Activated CD8-positive, alpha-beta memory T cell treated with anti-CD3 and anti-CD28 coated beads for 36 hours (primary cell): ENCODE measurements around the gene CKAP2. TPM values are rescaled to one million over a fixed set of nuclear protein-coding genes. Genes with fewer than 3 reads are reported as not detected.
"Not testable (repeated sequence)": the region's sequence is repeated elsewhere in the genome, so short reads cannot be mapped to it uniquely, and the experiment has no call there.

ENCODE experiments used
- CTCF ChIA-PET: fragments of 350-600 bp; sonication (Branson Sonifier 250); formaldehyde crosslinking; loops from one replicate; lab custom pipeline; 2021; ENCODE audit warnings: antibody characterized with exemption; lab: Charles Lee
- POLR2A ChIA-PET: fragments of 350-600 bp; sonication (Branson Sonifier 250); formaldehyde crosslinking; loops from one replicate; lab custom pipeline; 2021; ENCODE audit warnings: antibody characterized with exemption; lab: Charles Lee
- total RNA-seq, 2 experiments: library from RNA; stranded (reverse); gene quantifications; one replicate each; pipeline ENCODE4 v1.2.3, GENCODE V29; 2021

CKAP2 gene
- total RNA-seq, 2 experiments from 2014 or later, result 37.4 to 42.9 TPM

DNA sequence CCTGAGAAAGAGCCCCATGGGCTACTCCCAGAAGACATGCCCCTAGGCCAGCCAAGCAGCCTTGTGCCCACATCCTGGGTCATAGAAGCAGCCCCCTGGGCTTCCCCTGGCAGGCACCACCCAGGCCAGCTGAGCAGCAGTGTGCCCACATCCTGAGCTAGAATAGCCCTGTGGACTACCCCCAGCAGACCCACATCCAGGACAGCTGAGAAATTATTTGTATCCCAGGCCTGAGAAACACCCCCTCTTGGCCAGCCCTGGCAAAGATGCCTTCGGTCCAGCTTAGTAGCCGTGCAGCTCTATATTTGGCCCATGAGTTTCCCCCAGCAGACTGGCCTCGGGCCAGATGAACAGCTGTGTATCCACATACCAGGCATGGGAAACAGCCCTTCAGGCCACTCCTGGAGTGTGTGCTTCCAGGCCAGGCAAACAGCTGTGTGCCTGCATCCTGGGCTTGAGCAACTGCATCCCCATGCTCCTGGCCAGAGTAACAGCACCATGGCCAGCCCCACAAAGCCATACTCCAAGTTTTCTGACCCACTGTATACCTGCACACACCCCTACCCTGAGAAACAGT, 55.0 kb downstream of the CKAP2 start:
- CTCF ChIA-PET, POLR2A ChIA-PET: not testable (repeated sequence)

DNA sequence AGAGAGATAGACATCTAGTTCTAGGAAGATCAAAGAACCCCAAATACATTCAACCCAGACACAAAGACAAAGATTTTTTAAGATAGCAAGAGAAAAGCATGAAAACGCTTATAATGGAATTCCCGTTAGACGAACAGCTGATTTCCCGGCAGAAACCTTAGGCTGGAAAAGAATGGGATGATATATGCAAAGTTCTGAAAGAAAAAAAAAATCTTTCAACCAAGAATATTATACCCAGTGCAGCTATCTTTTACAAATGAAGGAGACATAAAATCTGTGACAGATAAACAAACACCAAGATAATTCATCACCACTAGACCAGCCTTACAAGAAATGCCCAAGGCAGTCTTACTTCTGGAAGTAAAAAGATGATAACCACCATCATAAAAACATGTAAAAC, 56.3 kb downstream of the CKAP2 start:
- POLR2A ChIA-PET, CTCF ChIA-PET: not testable (repeated sequence)

DNA sequence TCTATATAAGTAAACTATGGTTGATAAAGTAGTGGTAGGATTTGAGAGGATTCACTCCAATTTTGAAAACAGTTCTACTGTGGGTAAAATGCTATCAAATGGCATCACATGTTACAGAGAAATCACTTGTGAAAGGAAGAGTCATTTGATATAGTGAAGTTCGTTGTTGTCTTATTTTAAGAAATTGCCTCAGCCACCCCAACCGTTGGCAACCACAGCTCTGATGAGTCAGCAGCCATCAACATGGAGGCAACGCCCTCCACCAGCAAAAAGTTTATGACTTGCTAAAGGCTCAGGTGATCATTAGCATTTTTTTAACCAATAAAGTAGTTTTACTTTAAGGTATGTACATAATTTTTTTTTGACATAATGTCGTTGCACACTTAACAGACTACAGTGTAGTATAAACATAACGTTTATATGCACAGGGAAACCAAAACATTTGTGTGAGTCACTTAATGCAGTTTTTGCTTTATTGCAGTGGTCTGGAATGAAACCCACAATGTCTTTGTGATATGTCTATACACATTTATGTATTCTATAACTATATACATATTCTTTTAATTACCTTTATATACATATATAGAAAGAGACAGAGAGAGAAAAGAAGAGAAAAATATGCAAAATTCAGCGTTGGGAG, 58.8 kb downstream of the CKAP2 start:
- CTCF ChIA-PET, POLR2A ChIA-PET: not testable (repeated sequence)

DNA sequence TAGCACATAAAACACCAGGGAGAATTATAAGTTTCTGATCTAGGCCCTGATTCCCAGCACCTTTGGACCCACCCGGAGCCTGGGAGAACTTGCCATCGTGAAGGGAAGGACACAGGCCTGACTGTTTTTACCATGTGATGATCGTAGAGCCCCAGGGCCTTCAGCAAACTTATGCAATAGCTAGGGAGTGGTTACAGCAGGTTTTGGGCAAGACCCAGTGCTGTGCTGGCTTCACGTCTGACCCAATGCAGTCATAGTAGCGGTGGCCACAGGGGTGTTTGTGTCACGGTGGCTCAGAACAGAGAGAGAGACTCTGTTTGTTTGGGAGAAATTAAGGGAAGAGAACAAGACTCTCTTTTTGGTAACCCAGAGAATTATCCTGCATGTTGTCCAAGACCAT, 68.0 kb downstream of the CKAP2 start:
- CTCF ChIA-PET, POLR2A ChIA-PET: not testable (repeated sequence)

Other genes starting within 250 kb of the CKAP2 start
- gene THSD1, start 49.3 kb upstream of the CKAP2 start, total RNA-seq, result under 1 TPM; 0.21 to 0.34 TPM
- gene VPS36, start 4.8 kb upstream of the CKAP2 start, total RNA-seq, result 10 to 100 TPM; 33.5 to 36.5 TPM
- gene HNRNPA1L2, start 187.0 kb downstream of the CKAP2 start, total RNA-seq, result 1 to 10 TPM; 8.2 to 9.8 TPM
- gene SUGT1, start 197.4 kb downstream of the CKAP2 start, total RNA-seq, result 10 to 100 TPM; 63.6 to 65.6 TPM